IMR-90 (cell line): ENCODE measurements around the gene ZBTB40. TPM values are rescaled to one million over a fixed set of nuclear protein-coding genes. Genes with fewer than 3 reads are reported as not detected.

ENCODE experiments used
- ATAC-seq: fragments of 200-7000 bp; cut with Tn5 transposase; 2 replicates; pipeline ENCODE4 v1.9.1; 2020; ENCODE audit warnings: low read depth, mild to moderate bottlenecking, moderate library complexity
- BruUV-seq: library from RNA; stranded (reverse); fragments of 400-500 nt; replicated peaks from 2 replicates; lab custom pipeline; 2021; lab: Mats Ljungman, UMichigan
- CTCF ChIA-PET: fragments of 300-600 bp; formaldehyde crosslinking; extraction: SDS; loops from one replicate; lab custom pipeline; 2021; ENCODE audit warnings: antibody characterized with exemption; lab: Yijun Ruan, JAX
- POLR2A ChIA-PET: fragments of 300-600 bp; sonication (Branson Sonifier 250); formaldehyde crosslinking; loops from one replicate; lab custom pipeline; 2022; ENCODE audit warnings: antibody characterized with exemption; ENCODE audit not compliant: unreplicated experiment; lab: Charles Lee
- DNase-seq: peaks from one replicate; pipeline ENCODE4 v3.0.0; 2013
- H2AFZ ChIP-seq: replicated peaks from 2 replicates; pipeline ENCODE3; 2013; ENCODE audit warnings: low read length, mild to moderate bottlenecking; ENCODE audit not compliant: poor library complexity
- H2AK5ac ChIP-seq: 2 replicates; pipeline ENCODE4 v1.6.1; 2013; ENCODE audit warnings: low read depth, low read length, inconsistent platforms
- H2AK9ac ChIP-seq: replicated peaks from 2 replicates; pipeline ENCODE3; 2013; ENCODE audit warnings: mild to moderate bottlenecking, low read depth, low read length, moderate library complexity; ENCODE audit not compliant: poor library complexity
- H2BK120ac ChIP-seq: 2 replicates; pipeline ENCODE4 v1.6.1; 2013; ENCODE audit warnings: low read depth, low read length, inconsistent platforms
- H2BK15ac ChIP-seq: 3 replicates; pipeline ENCODE4 v1.6.1; 2013; ENCODE audit warnings: low read depth, low read length, inconsistent platforms
- H2BK20ac ChIP-seq: 2 replicates; pipeline ENCODE4 v1.6.1; 2013; ENCODE audit warnings: low read depth, mild to moderate bottlenecking, inconsistent platforms, low read length, moderate library complexity
- H2BK5ac ChIP-seq: 2 replicates; pipeline ENCODE4 v1.6.1; 2013; ENCODE audit warnings: mild to moderate bottlenecking, low read depth, low read length, inconsistent platforms; ENCODE audit not compliant: poor library complexity, severe bottlenecking
- H3K14ac ChIP-seq: replicated peaks from 2 replicates; pipeline ENCODE4 v1.6.1; 2013; ENCODE audit warnings: low read depth, low read length, inconsistent platforms
- H3K18ac ChIP-seq: 2 replicates; pipeline ENCODE4 v1.6.1; 2013; ENCODE audit warnings: low read depth, low read length, control low read depth
- H3K23ac ChIP-seq: 2 replicates; pipeline ENCODE4 v1.6.1; 2013; ENCODE audit warnings: low read depth, low read length, inconsistent platforms
- H3K27ac ChIP-seq: 2 replicates; pipeline ENCODE4 v1.5.1; 2013; ENCODE audit warnings: mild to moderate bottlenecking, control low read depth, low read length; ENCODE audit not compliant: insufficient read depth
- H3K27me3 ChIP-seq: 2 replicates; pipeline ENCODE4 v1.6.1; 2013; ENCODE audit warnings: low read length; ENCODE audit not compliant: control insufficient read depth, insufficient read depth
- H3K36me3 ChIP-seq: 2 replicates; pipeline ENCODE4 v1.6.1; 2013; ENCODE audit warnings: low read length, mixed read lengths; ENCODE audit not compliant: control insufficient read depth, insufficient read depth
- H3K4ac ChIP-seq: 2 replicates; pipeline ENCODE4 v1.6.1; 2013; ENCODE audit warnings: low read depth, low read length, inconsistent platforms
- H3K4me1 ChIP-seq: 2 replicates; pipeline ENCODE4 v1.6.1; 2013; ENCODE audit warnings: low read length, mixed read lengths; ENCODE audit not compliant: control insufficient read depth, insufficient read depth
- H3K4me2 ChIP-seq: 2 replicates; pipeline ENCODE4 v1.6.1; 2013; ENCODE audit warnings: low read depth, mild to moderate bottlenecking, control low read depth, low read length, moderate library complexity
- H3K4me3 ChIP-seq: 2 replicates; pipeline ENCODE4 v1.5.1; 2013; ENCODE audit warnings: low read depth, mild to moderate bottlenecking, control low read depth, low read length, moderate library complexity; ENCODE audit not compliant: insufficient read depth
- H3K56ac ChIP-seq: 2 replicates; pipeline ENCODE4 v1.6.1; 2013; ENCODE audit warnings: low read length, inconsistent platforms; ENCODE audit not compliant: insufficient read depth; ENCODE audit errors: extremely low read depth
- H3K79me1 ChIP-seq, 2 experiments: 2 replicates each; pipeline ENCODE4 v1.6.1; 2013; ENCODE audit warnings: low read length in 2 of 2, inconsistent platforms in 1 of 2, low read depth in 1 of 2
- H3K9ac ChIP-seq: 2 replicates; pipeline ENCODE4 v1.6.1; 2013; ENCODE audit warnings: low read depth, low read length, control low read depth
- H3K9me1 ChIP-seq: 2 replicates; pipeline ENCODE4 v1.6.1; 2013; ENCODE audit warnings: low read length, inconsistent platforms; ENCODE audit not compliant: insufficient read depth
- H3K9me3 ChIP-seq: 2 replicates; pipeline ENCODE4 v1.6.1; 2013; ENCODE audit warnings: low read length; ENCODE audit not compliant: control insufficient read depth, insufficient read depth
- H4K20me1 ChIP-seq: 2 replicates; pipeline ENCODE4 v1.6.1; 2013; ENCODE audit warnings: low read length, inconsistent platforms; ENCODE audit not compliant: insufficient read depth
- H4K5ac ChIP-seq: 2 replicates; pipeline ENCODE4 v1.6.1; 2013; ENCODE audit warnings: mild to moderate bottlenecking, low read depth, low read length, control low read depth
- H4K8ac ChIP-seq, 2 experiments: 2 replicates each; pipeline ENCODE4 v1.6.1; 2013; ENCODE audit warnings: low read depth in 2 of 2, low read length in 2 of 2, control low read depth in 1 of 2, inconsistent platforms in 1 of 2
- H4K91ac ChIP-seq: 2 replicates; pipeline ENCODE4 v1.6.1; 2013; ENCODE audit warnings: low read depth, low read length, inconsistent platforms; ENCODE audit not compliant: insufficient read depth
- BHLHE40 ChIP-seq: fragments of 150-350 bp; IDR thresholded peaks from 2 replicates; pipeline ENCODE4 v1.6.1; 2016; ENCODE audit warnings: mild to moderate bottlenecking, low read depth, low read length
- CHD1 ChIP-seq: IDR thresholded peaks from 2 replicates; pipeline ENCODE4 v1.6.1; 2012; ENCODE audit warnings: low read depth, low read length, improper control_type of control experiment
- CTCF ChIP-seq: conservative IDR thresholded peaks from 2 replicates; pipeline ENCODE4 v1.5.1; 2012; ENCODE audit warnings: mild to moderate bottlenecking, low read depth, low read length, improper control_type of control experiment
- FOS ChIP-seq: fragments of 150-350 bp; IDR thresholded peaks from 2 replicates; pipeline ENCODE4 v1.6.1; 2016; ENCODE audit warnings: low read depth, low read length
- MAFK ChIP-seq: IDR thresholded peaks from 2 replicates; pipeline ENCODE4 v1.6.1; 2012; ENCODE audit warnings: low read depth, low read length, improper control_type of control experiment
- MAZ ChIP-seq: IDR thresholded peaks from 2 replicates; pipeline ENCODE4 v1.6.1; 2012; ENCODE audit warnings: low read depth, mild to moderate bottlenecking, low read length, improper control_type of control experiment, moderate library complexity, borderline replicate concordance
- MXI1 ChIP-seq: IDR thresholded peaks from 2 replicates; pipeline ENCODE4 v1.6.1; 2012; ENCODE audit warnings: low read depth, mild to moderate bottlenecking, low read length, moderate library complexity, borderline replicate concordance
- NFE2L2 ChIP-seq: fragments of 150-350 bp; IDR thresholded peaks from 2 replicates; pipeline ENCODE4 v1.6.1; 2016; ENCODE audit warnings: low read depth, mild to moderate bottlenecking, low read length
- RCOR1 ChIP-seq: IDR thresholded peaks from 2 replicates; pipeline ENCODE4 v1.6.1; 2012; ENCODE audit warnings: mild to moderate bottlenecking, low read length, improper control_type of control experiment; ENCODE audit not compliant: insufficient replicate concordance
- RFX5 ChIP-seq: IDR thresholded peaks from 2 replicates; pipeline ENCODE4 v1.8.0; 2012; ENCODE audit warnings: low read depth, mild to moderate bottlenecking, low read length, moderate library complexity
- WGBS, 2 experiments: methylation state at CpG; one replicate each; pipeline versions ENCODE4 v1.1.5 to v1.1.7; 2013; ENCODE audit warnings: missing lambda C conversion rate in 2 of 2; ENCODE audit not compliant: insufficient read length in 1 of 2; ENCODE audit errors: extremely low coverage in 2 of 2; 5-methylcytosine and 5-hydroxymethylcytosine counted together
- dilution Hi-C: fragments of 300-500 bp; cut with HindIII; formaldehyde crosslinking; loops from one replicate; pipeline ENCODE4 v1.14.3; 2018; ENCODE audit warnings: low sequenced_read_pairs; ENCODE audit not compliant: unreplicated experiment
- in situ Hi-C: fragments of 300-500 bp; cut with MboI; formaldehyde crosslinking; loops from 3 replicates; pipeline ENCODE4 v1.14.3; 2019; ENCODE audit warnings: low sequenced_read_pairs, inconsistent platforms, mixed read lengths
- intact Hi-C: fragments of 100-400 bp; cut with micrococcal nuclease; formaldehyde crosslinking; loops from 2 replicates; pipeline ENCODE4 v1.10.0; 2022
- polyA plus RNA-seq, 3 experiments: library from polyadenylated mRNA; depleted of rRNA; stranded (reverse); fragments of >200 nt; gene quantifications; 2 replicates each; pipeline ENCODE4 v1.2.3, GENCODE V29; 2012; ENCODE audit warnings: low replicate concordance in 1 of 3
- total RNA-seq: library from RNA; depleted of rRNA; stranded (reverse); fragments of >200 nt; gene quantifications from 2 replicates; pipeline ENCODE4 v1.2.3, GENCODE V29; 2012
- TF ChIP-seq, protein P1 (sequence below): fragments of 150-350 bp; IDR thresholded peaks from 2 replicates; pipeline ENCODE4 v1.6.1; 2016; ENCODE audit warnings: low read depth, mild to moderate bottlenecking, low read length, moderate library complexity, borderline replicate concordance
- TF ChIP-seq, protein P2 (sequence below): fragments of 150-350 bp; IDR thresholded peaks from 2 replicates; pipeline ENCODE4 v1.6.1; 2017; ENCODE audit warnings: mild to moderate bottlenecking, antibody characterized with exemption, low read length, low read depth

ZBTB40 gene
- total and polyA plus RNA-seq, 2 of the 4 experiments (the other 2 are of a cell fraction), result 6.0 to 9.7 TPM

GRCh38 chr1:22494943-22495579 is 43.4 kb downstream of the ZBTB40 start (continued):
- TF ChIP-seq, protein P1, sequence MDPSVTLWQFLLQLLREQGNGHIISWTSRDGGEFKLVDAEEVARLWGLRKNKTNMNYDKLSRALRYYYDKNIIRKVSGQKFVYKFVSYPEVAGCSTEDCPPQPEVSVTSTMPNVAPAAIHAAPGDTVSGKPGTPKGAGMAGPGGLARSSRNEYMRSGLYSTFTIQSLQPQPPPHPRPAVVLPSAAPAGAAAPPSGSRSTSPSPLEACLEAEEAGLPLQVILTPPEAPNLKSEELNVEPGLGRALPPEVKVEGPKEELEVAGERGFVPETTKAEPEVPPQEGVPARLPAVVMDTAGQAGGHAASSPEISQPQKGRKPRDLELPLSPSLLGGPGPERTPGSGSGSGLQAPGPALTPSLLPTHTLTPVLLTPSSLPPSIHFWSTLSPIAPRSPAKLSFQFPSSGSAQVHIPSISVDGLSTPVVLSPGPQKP, result no peak
- TF ChIP-seq MAFK (no peak), MXI1 (no peak)

GRCh38 chr1:22496536-22497160 is 45.0 kb downstream of the ZBTB40 start:
- ChIA-PET POLR2A (no interaction called here), CTCF (interaction anchor here (0.6 kb wide), 1 partner anchor 339 kb away, joined by 3 read pairs; no protein-coding TSS in a partner anchor)
- H3K18ac ChIP-seq, result no peak overlapping the region
- no peak overlapping the region for H3K56ac ChIP-seq
- H2AK9ac ChIP-seq, result no peak overlapping the region
- H4K20me1 ChIP-seq, result no peaks in the 10 kb centered on the region
- H4K91ac ChIP-seq, result no peak overlapping the region
- H2BK5ac ChIP-seq, result no peak overlapping the region
- no TSS peak for BruUV-seq
- dilution Hi-C loops, result no loop called here
- no peak overlapping the region for H3K4me2 ChIP-seq
- H4K5ac ChIP-seq, result no peak overlapping the region
- 100% methylated on average over 4 of the region's 7 CpGs; no CpG with 5 or more reads in 1 of the 2 experiments for WGBS, 2 experiments
- no peak overlapping the region for H2BK120ac ChIP-seq
- ATAC-seq (no peak), DNase-seq (no peak)
- peaks cover 0 to 15% of the 10 kb centered on the region in 2 experiments; a peak in 3 of 4 replicates for H3K79me1 ChIP-seq
- no peak overlapping the region for H3K27ac ChIP-seq
- no peak overlapping the region for H3K4ac ChIP-seq
- no peak overlapping the region for H2BK20ac ChIP-seq
- H3K9me1 ChIP-seq, result peaks cover 8% of the 10 kb centered on the region
- no peak overlapping the region for H2AK5ac ChIP-seq
- H3K36me3 ChIP-seq, result peaks cover 7% of the 10 kb centered on the region
- H3K27me3 ChIP-seq, result no peaks in the 10 kb centered on the region
- H3K4me1 ChIP-seq, result peaks cover 7% of the 10 kb centered on the region; the same call in 1 of the 2 replicates
- no peak overlapping the region for H3K4me3 ChIP-seq
- intact Hi-C loops, result no loop called here
- in situ Hi-C loops, result no loop called here
- H4K8ac ChIP-seq, result no peak overlapping the region
- no peak overlapping the region for H2AFZ ChIP-seq
- no peaks in the 10 kb centered on the region for H3K9me3 ChIP-seq
- H2BK15ac ChIP-seq, result no peak overlapping the region
- H3K9ac ChIP-seq, result no peak overlapping the region
- H3K23ac ChIP-seq, result no peak overlapping the region
- H3K14ac ChIP-seq, result no peak overlapping the region
- TF ChIP-seq NFE2L2, result no peak
- no peak for TF ChIP-seq RFX5
- no peak for TF ChIP-seq MAZ
- TF ChIP-seq RCOR1, result no peak
- TF ChIP-seq CTCF, result no peak
- TF ChIP-seq CHD1, result no peak
- TF ChIP-seq BHLHE40, result no peak
- no peak for TF ChIP-seq MXI1
- no peak for TF ChIP-seq FOS
- TF ChIP-seq, protein P2, sequence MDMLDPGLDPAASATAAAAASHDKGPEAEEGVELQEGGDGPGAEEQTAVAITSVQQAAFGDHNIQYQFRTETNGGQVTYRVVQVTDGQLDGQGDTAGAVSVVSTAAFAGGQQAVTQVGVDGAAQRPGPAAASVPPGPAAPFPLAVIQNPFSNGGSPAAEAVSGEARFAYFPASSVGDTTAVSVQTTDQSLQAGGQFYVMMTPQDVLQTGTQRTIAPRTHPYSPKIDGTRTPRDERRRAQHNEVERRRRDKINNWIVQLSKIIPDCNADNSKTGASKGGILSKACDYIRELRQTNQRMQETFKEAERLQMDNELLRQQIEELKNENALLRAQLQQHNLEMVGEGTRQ, result no peak
